ENCODE measurements around the gene ERICH2. TPM values are rescaled to one million over a fixed set of nuclear protein-coding genes. Genes with fewer than 3 reads are reported as not detected.
A peak's percentile ranks its signal among the peaks of the same experiment; 100 is the strongest.
"Not testable (repeated sequence)": the region's sequence is repeated elsewhere in the genome, so short reads cannot be mapped to it uniquely, and the experiment has no call there.

ERICH2 gene
- total RNA-seq, 1 experiment from 2014 or later, result 7.2 TPM

GRCh38 chr2:170733798-170734600, 36.2 kb upstream of the ERICH2 start:
- Mint-ChIP-seq H3K27ac (ENCODE audit: low read depth, unreplicated experiment) (no peak overlapping the region), H3K4me1 (ENCODE audit: insufficient read depth, unreplicated experiment) (peaks cover 5% of the 10 kb centered on the region), H3K36me3 (ENCODE audit: insufficient read depth, unreplicated experiment) (no peaks in the 10 kb centered on the region), H3K9me3 (ENCODE audit: unreplicated experiment) (no peaks in the 10 kb centered on the region), H3K27me3 (ENCODE audit: insufficient read depth, unreplicated experiment) (no peaks in the 10 kb centered on the region), H3K4me3 (ENCODE audit: unreplicated experiment) (no peak overlapping the region)
- ChIA-PET CTCF (interaction anchor here (0.7 to 1.1 kb wide), 3 partner anchors 36 to 325 kb away, joined by 3 to 7 read pairs (median 3); no protein-coding TSS in a partner anchor), POLR2A (interaction anchor here (0.7 to 1.5 kb wide), 2 partner anchors 14 to 31 kb away, joined by 3 to 4 read pairs; no protein-coding TSS in a partner anchor)
- no peak for DNase-seq (ENCODE audit: unreplicated experiment)
- intact Hi-C loops (cut with micrococcal nuclease), result no loop called here
- no peak for TF ChIP-seq CTCF (IDR thresholded peaks at IDR 0.05; ENCODE audit: unreplicated experiment)
- no TSS peak for BruUV-seq (replicated peaks)

- H3K36me3 Mint-ChIP-seq (ENCODE audit: insufficient read depth, unreplicated experiment); H3K27me3 Mint-ChIP-seq (ENCODE audit: insufficient read depth, unreplicated experiment); DNase-seq (ENCODE audit: unreplicated experiment); H3K4me3 Mint-ChIP-seq (ENCODE audit: unreplicated experiment); BruUV-seq (replicated peaks); H3K9me3 Mint-ChIP-seq (ENCODE audit: unreplicated experiment); H3K27ac Mint-ChIP-seq (ENCODE audit: low read depth, unreplicated experiment); intact Hi-C loops (cut with micrococcal nuclease): not testable (repeated sequence)
- ChIA-PET POLR2A (interaction anchor here (0.6 to 1.5 kb wide), 2 partner anchors 13 to 325 kb away, joined by 3 to 4 read pairs; no protein-coding TSS in a partner anchor), CTCF (interaction anchor here (1.1 kb wide), 1 partner anchor 325 kb away, joined by 7 read pairs; no protein-coding TSS in a partner anchor)
- H3K4me1 Mint-ChIP-seq (ENCODE audit: insufficient read depth, unreplicated experiment), result peaks cover 11% of the 10 kb centered on the region
These were observed 35.6 kb upstream of the ERICH2 start for GRCh38 chr2:170734601-170735000.

DNA sequence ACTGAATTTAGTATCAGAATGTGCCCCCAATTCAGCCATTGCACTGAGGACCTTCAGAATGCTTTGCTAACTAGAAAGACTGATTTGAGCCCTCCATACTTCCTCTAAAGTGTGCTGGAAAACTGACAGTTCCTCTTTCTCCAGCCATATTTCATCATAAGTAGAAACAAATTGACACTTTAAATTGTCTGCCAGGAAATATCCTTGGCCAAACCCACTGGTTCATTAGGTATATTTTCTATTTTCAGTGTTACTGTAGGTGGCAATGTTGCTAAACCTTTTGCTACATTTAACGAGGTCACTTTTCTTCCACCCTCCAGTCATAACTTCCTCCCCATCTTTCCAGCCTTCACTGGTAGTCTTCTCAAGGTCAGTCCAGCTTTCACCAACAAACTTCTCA, 33.5 kb upstream of the ERICH2 start:
- Mint-ChIP-seq H3K27me3 (ENCODE audit: insufficient read depth, unreplicated experiment) (no peaks in the 10 kb centered on the region), H3K36me3 (ENCODE audit: insufficient read depth, unreplicated experiment) (no peaks in the 10 kb centered on the region), H3K4me1 (ENCODE audit: insufficient read depth, unreplicated experiment) (peaks cover 14% of the 10 kb centered on the region), H3K27ac (ENCODE audit: low read depth, unreplicated experiment) (no peak overlapping the region), H3K9me3 (ENCODE audit: unreplicated experiment) (no peaks in the 10 kb centered on the region), H3K4me3 (ENCODE audit: unreplicated experiment) (no peak overlapping the region)
- DNase-seq (ENCODE audit: unreplicated experiment), result peak; percentile 17
- intact Hi-C loops (cut with micrococcal nuclease), result loop anchor here (1.0 to 5.0 kb wide), 2 partner anchors 36 to 76 kb away; partner anchors contain the start of gene ERICH2
- no TSS peak for BruUV-seq (replicated peaks)
- ChIA-PET CTCF (interaction anchor here (1.9 kb wide), 1 partner anchor 76 kb away, joined by 16 read pairs; no protein-coding TSS in a partner anchor), POLR2A (no interaction called here)
- no peak for TF ChIP-seq CTCF (IDR thresholded peaks at IDR 0.05; ENCODE audit: unreplicated experiment)

- intact Hi-C loops (cut with micrococcal nuclease), result loop anchor here (5.0 kb wide), 1 partner anchor 35 kb away; the partner anchor contains the start of gene ERICH2
- ChIA-PET CTCF (interaction anchor here (0.6 to 1.9 kb wide), 4 partner anchors 75 to 348 kb away, joined by 3 to 16 read pairs (median 4); no protein-coding TSS in a partner anchor), POLR2A (interaction anchor here (1.1 to 2.5 kb wide), 3 partner anchors 9 to 220 kb away, joined by 3 to 21 read pairs (median 3); partner anchors contain the start of gene ERICH2)
- no peaks in the 10 kb centered on the region for H3K36me3 Mint-ChIP-seq (ENCODE audit: insufficient read depth, unreplicated experiment)
- H3K4me3 Mint-ChIP-seq (ENCODE audit: unreplicated experiment), result no peak overlapping the region
- H3K27me3 Mint-ChIP-seq (ENCODE audit: insufficient read depth, unreplicated experiment), result no peaks in the 10 kb centered on the region
- BruUV-seq (replicated peaks), result no TSS peak
- peaks cover 14% of the 10 kb centered on the region for H3K4me1 Mint-ChIP-seq (ENCODE audit: insufficient read depth, unreplicated experiment)
- no peaks in the 10 kb centered on the region for H3K9me3 Mint-ChIP-seq (ENCODE audit: unreplicated experiment)
- no peak for DNase-seq (ENCODE audit: unreplicated experiment)
- peak overlapping the region; percentile 98 for H3K27ac Mint-ChIP-seq (ENCODE audit: low read depth, unreplicated experiment)
- TF ChIP-seq CTCF (IDR thresholded peaks at IDR 0.05; ENCODE audit: unreplicated experiment), result no peak
These were observed 32.8 kb upstream of the ERICH2 start for GRCh38 chr2:170737406-170737805.

Data from MCF 10A (cell line).